Heart left ventricle (tissue), 16 donors: ENCODE data around the gene TALDO1. TPM values are rescaled to one million over a fixed set of nuclear protein-coding genes. Genes with fewer than 3 reads are reported as not detected.
A peak's percentile ranks its signal among the peaks of the same experiment; 100 is the strongest.

ENCODE experiments used
- ATAC-seq, 4 donors: fragments of 200-7000 bp; cut with Tn5 transposase; one replicate each; pipeline ENCODE4 v1.9.1; 2020 to 2022; ENCODE audit warnings: moderate library complexity in 4 of 4, mild to moderate bottlenecking in 3 of 4, moderate number of reproducible peaks in 1 of 4
- DNase-seq, 5 donors: peaks; one replicate each; pipeline ENCODE4 v3.0.0-alpha.2; 2020
- H3K27ac ChIP-seq, 12 donors: fragments of 200-600 bp; sonication (generic) in 4 of 12; one replicate each; pipeline versions ENCODE4 v1.5.0 to v1.8.0; 2016 to 2022; ENCODE audit warnings: mild to moderate bottlenecking in 2 of 12
- H3K27me3 ChIP-seq, 9 donors: fragments of 200-600 bp; sonication (generic) in 2 of 9; one replicate each; pipeline versions ENCODE4 v1.5.1 to v1.8.0; 2016 to 2022; ENCODE audit warnings: mild to moderate bottlenecking in 3 of 9
- H3K36me3 ChIP-seq, 9 donors: fragments of 200-600 bp; sonication (generic) in 2 of 9; one replicate each; pipeline versions ENCODE4 v1.5.0 to v1.8.0; 2018 to 2022; ENCODE audit warnings: mild to moderate bottlenecking in 2 of 9
- H3K4me1 ChIP-seq, 12 donors: fragments of 200-600 bp; sonication (generic) in 4 of 12; one replicate each; pipeline versions ENCODE4 v1.5.0 to v1.8.0; 2016 to 2022; ENCODE audit warnings: mild to moderate bottlenecking in 3 of 12
- H3K4me3 ChIP-seq, 12 donors: fragments of 200-600 bp; sonication (generic) in 4 of 12; one replicate each; pipeline versions ENCODE4 v1.5.0 to v1.8.0; 2017 to 2022; ENCODE audit warnings: mild to moderate bottlenecking in 9 of 12, moderate library complexity in 4 of 12
- H3K9me3 ChIP-seq, 12 donors: fragments of 200-600 bp; sonication (generic) in 4 of 12; one replicate each; pipeline versions ENCODE4 v1.5.0 to v1.8.0; 2016 to 2022; ENCODE audit warnings: mild to moderate bottlenecking in 1 of 12
- CTCF ChIP-seq, 12 donors: fragments of 200-600 bp; sonication (generic) in 4 of 12; IDR thresholded peaks; one replicate each; pipeline versions ENCODE4 v1.5.0 to v1.8.0; 2018 to 2022; ENCODE audit warnings: antibody characterized with exemption in 12 of 12, mild to moderate bottlenecking in 5 of 12
- POLR2A ChIP-seq, 2 donors: fragments of 450-650 bp; IDR thresholded peaks; one replicate each; pipeline ENCODE4 v1.6.1; 2017; ENCODE audit warnings: antibody characterized with exemption in 2 of 2, mild to moderate bottlenecking in 2 of 2, moderate library complexity in 2 of 2
- WGBS, 4 donors: extraction: QIAGEN DNeasy Blood & Tissue Kit in 2 of 4; methylation state at CpG; one replicate each; pipeline versions ENCODE4 v1.1.5 to v1.1.7; 2013 to 2018; 5-methylcytosine and 5-hydroxymethylcytosine counted together
- intact Hi-C, 10 donors: fragments of 100-400 bp; cut with DNase I; formaldehyde crosslinking; loops; one replicate each; pipeline versions ENCODE4 v1.11.1 to v1.14.2; 2022
- polyA plus RNA-seq, 2 donors: library from polyadenylated mRNA; stranded (reverse); fragments of 200-250 nt; gene quantifications; one replicate each; pipeline ENCODE4 v1.2.3, GENCODE V29; 2013
- total RNA-seq, 9 donors: library from RNA; depleted of rRNA in 2 of 9; stranded (reverse); fragments of >200 nt in 2 of 9; fragmentation: NEBNext Ultra II Directional in 3 of 9; extraction: Animal tissue kit (Norgen Biotek cat#: 25700) in 3 of 9; gene quantifications; one replicate each; pipeline versions ENCODE4 v1.1.0 to v1.2.4, GENCODE V29; 2016 to 2023
- donor health status: ischemic (EF 13 %, LVEDD 7.1; RV severe dilation, severe dysfunction).
- donor health status: healthy with polysubstance abuse.
- donor health status: DM: no; HTN: yes; CAD: no.
- donor health status: DM: no; HTN: no; CAD: no.
- donor health status: ischemic (EF 25% LVEDD 6.9; RV normal size, moderate dysfunction).
- donor health status: ischemic (EF 25% LVEDD 5.7; RV mildly dilated, moderate dysfunction).
- donor health status: healthy.
- donor health status: DM: yes; HTN: yes; CAD: no.
- donor health status: ischemic (EF 35%, LVEDD 5.7; RV mildly dilated, moderate dysfunction).
- donor health status: nonischemic (EF 11% LVEDD 7.7; RV severe dilation, severe dysfunction).
- donor health status: DM: yes; HTN: yes; CAD: no.
- donor health status: PGD.
- donor health status: ischemic (EF 29% LVEDD 5.4; RV normal size, mild dysfunction).
- donor health status: nonischemic (EF 23%, LVEDD 6.1; RV moderate dilation, normal function).

TALDO1 gene
- total and polyA plus RNA-seq, 11 donors: 66.9 to 145 (median 105) TPM

- Histone ChIP-seq H3K4me3 (peak overlapping the region in 8 of 12 donors; percentile 3 to 53 (median 36)), H3K27me3 (peaks cover 36 to 81% (median 49%) of the 10 kb centered on the region in 9 donors), H3K36me3 (no peaks in the 10 kb centered on the region), H3K27ac (peak overlapping the region in 1 of 12 donors; percentile 37), H3K9me3 (no peaks in the 10 kb centered on the region), H3K4me1 (peaks cover 0 to 45% (median 28%) of the 10 kb centered on the region in 12 donors)
- WGBS, 4 donors: 2 to 10% (median 4%) methylated on average over 23 to 53 of the region's 53 CpGs
- intact Hi-C loops: loop anchor here in 6 of 10 donors (2.0 to 10.0 kb wide), 5 partner anchors 61 to 173 kb away; no protein-coding TSS in a partner anchor
- DNase-seq (no peak), ATAC-seq (no peak)
- no peak for TF ChIP-seq POLR2A (IDR thresholded peaks at IDR 0.05)
- TF ChIP-seq CTCF (IDR thresholded peaks at IDR 0.05): no peak
Observed at GRCh38 chr11:725624-726202, 21.6 kb upstream of the TALDO1 start.

GRCh38 chr11:726278-727220 lies 20.7 kb upstream of the TALDO1 start:
- Histone ChIP-seq H3K4me3 (peak overlapping the region in 9 of 12 donors; percentile 3 to 53 (median 34)), H3K27me3 (peaks cover 28 to 72% (median 40%) of the 10 kb centered on the region in 9 donors), H3K36me3 (no peaks in the 10 kb centered on the region), H3K4me1 (peaks cover 0 to 38% (median 23%) of the 10 kb centered on the region in 12 donors), H3K9me3 (no peaks in the 10 kb centered on the region), H3K27ac (peak overlapping the region in 1 of 12 donors; percentile 37)
- no peak for TF ChIP-seq CTCF (IDR thresholded peaks at IDR 0.05)
- TF ChIP-seq POLR2A (IDR thresholded peaks at IDR 0.05): no peak
- WGBS, 4 donors: 9 to 28% (median 11%) methylated on average over 17 to 61 of the region's 61 CpGs
- ATAC-seq: no peak
- peak in 1 of 5 donors; percentile 74 for DNase-seq
- intact Hi-C loops: loop anchor here in 6 of 10 donors (1.0 to 10.0 kb wide), 5 partner anchors 62 to 174 kb away; no protein-coding TSS in a partner anchor

- H3K27me3 ChIP-seq: peaks cover 21 to 65% (median 33%) of the 10 kb centered on the region in 9 donors
- peaks cover 0 to 31% (median 22%) of the 10 kb centered on the region in 12 donors for H3K4me1 ChIP-seq
- no peaks in the 10 kb centered on the region for H3K9me3 ChIP-seq
- no peak for DNase-seq
- no peak overlapping the region for H3K27ac ChIP-seq
- no peak for TF ChIP-seq POLR2A (IDR thresholded peaks at IDR 0.05)
- no peak for TF ChIP-seq CTCF (IDR thresholded peaks at IDR 0.05)
- intact Hi-C loops: loop anchor here in 6 of 10 donors (1.0 to 10.0 kb wide), 5 partner anchors 62 to 175 kb away; no protein-coding TSS in a partner anchor
- WGBS, 4 donors: 85 to 90% (median 88%) methylated on average over 2 to 12 of the region's 12 CpGs
- H3K4me3 ChIP-seq: no peak overlapping the region
- no peaks in the 10 kb centered on the region for H3K36me3 ChIP-seq
- ATAC-seq: peak in 1 of 4 donors; percentile 12
Observed at GRCh38 chr11:727281-727701, 20.0 kb upstream of the TALDO1 start.
